Activated naive CD4-positive, alpha-beta T cell treated with anti-CD3 and anti-CD28 coated beads, Interleukin-2, amount 50 U/mL, for 24 hours (primary cell): ENCODE data around the gene SRGAP2C.
"Not testable (repeated sequence)": the region's sequence is repeated elsewhere in the genome, so short reads cannot be mapped to it uniquely, and the experiment has no call there.

Experiments used
- H3K27ac Mint-ChIP-seq: one replicate; pipeline ENCODE4 v1.8.0; 2021; ENCODE audit warnings: mild to moderate bottlenecking, mixed read lengths
- H3K27me3 Mint-ChIP-seq: one replicate; pipeline ENCODE4 v1.8.0; 2021; ENCODE audit warnings: mixed read lengths
- H3K36me3 Mint-ChIP-seq: one replicate; pipeline ENCODE4 v1.8.0; 2021; ENCODE audit warnings: mixed read lengths
- H3K4me1 Mint-ChIP-seq: one replicate; pipeline ENCODE4 v1.8.0; 2021; ENCODE audit warnings: mixed read lengths
- H3K4me3 Mint-ChIP-seq: one replicate; pipeline ENCODE4 v1.8.0; 2021; ENCODE audit warnings: mild to moderate bottlenecking, mixed read lengths
- H3K9me3 Mint-ChIP-seq: one replicate; pipeline ENCODE4 v1.8.0; 2021; ENCODE audit warnings: mixed read lengths

SRGAP2C gene

GRCh38 chr1:121280699-121281317 is 96.0 kb downstream of the SRGAP2C start:
- not testable (repeated sequence) for H3K4me1 Mint-ChIP-seq, H3K4me3 Mint-ChIP-seq, H3K36me3 Mint-ChIP-seq, H3K27me3 Mint-ChIP-seq, H3K27ac Mint-ChIP-seq, H3K9me3 Mint-ChIP-seq

GRCh38 chr1:121281480-121281879 is 96.7 kb downstream of the SRGAP2C start:
- H3K4me3 Mint-ChIP-seq, H3K4me1 Mint-ChIP-seq, H3K27ac Mint-ChIP-seq, H3K27me3 Mint-ChIP-seq, H3K9me3 Mint-ChIP-seq, H3K36me3 Mint-ChIP-seq: not testable (repeated sequence)

- H3K4me3 Mint-ChIP-seq, H3K4me1 Mint-ChIP-seq, H3K27me3 Mint-ChIP-seq, H3K36me3 Mint-ChIP-seq, H3K9me3 Mint-ChIP-seq, H3K27ac Mint-ChIP-seq: not testable (repeated sequence)
These were observed 98.9 kb downstream of the SRGAP2C start for GRCh38 chr1:121283587-121284180.

GRCh38 chr1:121292590-121292989 is 107.8 kb downstream of the SRGAP2C start:
- not testable (repeated sequence) for H3K4me1 Mint-ChIP-seq, H3K9me3 Mint-ChIP-seq, H3K27ac Mint-ChIP-seq, H3K36me3 Mint-ChIP-seq, H3K4me3 Mint-ChIP-seq, H3K27me3 Mint-ChIP-seq

GRCh38 chr1:121293263-121294204 is 108.8 kb downstream of the SRGAP2C start:
- not testable (repeated sequence) for H3K27me3 Mint-ChIP-seq, H3K9me3 Mint-ChIP-seq, H3K36me3 Mint-ChIP-seq

GRCh38 chr1:121294205-121294570 is 109.4 kb downstream of the SRGAP2C start:
- not testable (repeated sequence) for H3K27ac Mint-ChIP-seq, H3K9me3 Mint-ChIP-seq, H3K36me3 Mint-ChIP-seq, H3K27me3 Mint-ChIP-seq, H3K4me3 Mint-ChIP-seq, H3K4me1 Mint-ChIP-seq

More at GRCh38 chr1:121293263-121294204, 108.8 kb downstream of the SRGAP2C start:
- not testable (repeated sequence) for H3K4me1 Mint-ChIP-seq, H3K27ac Mint-ChIP-seq, H3K4me3 Mint-ChIP-seq

GRCh38 chr1:121296563-121296962 is 111.8 kb downstream of the SRGAP2C start:
- not testable (repeated sequence) for H3K4me3 Mint-ChIP-seq, H3K4me1 Mint-ChIP-seq, H3K9me3 Mint-ChIP-seq, H3K36me3 Mint-ChIP-seq, H3K27ac Mint-ChIP-seq, H3K27me3 Mint-ChIP-seq

- not testable (repeated sequence) for H3K27ac Mint-ChIP-seq, H3K36me3 Mint-ChIP-seq, H3K4me1 Mint-ChIP-seq, H3K9me3 Mint-ChIP-seq, H3K27me3 Mint-ChIP-seq, H3K4me3 Mint-ChIP-seq
These were observed 113.8 kb downstream of the SRGAP2C start for GRCh38 chr1:121298529-121298928.

- not testable (repeated sequence) for H3K4me3 Mint-ChIP-seq, H3K9me3 Mint-ChIP-seq, H3K27ac Mint-ChIP-seq, H3K27me3 Mint-ChIP-seq, H3K36me3 Mint-ChIP-seq, H3K4me1 Mint-ChIP-seq
These were observed 114.9 kb downstream of the SRGAP2C start for GRCh38 chr1:121299514-121300149.

GRCh38 chr1:121301876-121302275 is 117.1 kb downstream of the SRGAP2C start:
- not testable (repeated sequence) for H3K27ac Mint-ChIP-seq, H3K4me1 Mint-ChIP-seq, H3K27me3 Mint-ChIP-seq, H3K4me3 Mint-ChIP-seq, H3K9me3 Mint-ChIP-seq, H3K36me3 Mint-ChIP-seq

- H3K4me3 Mint-ChIP-seq, H3K27ac Mint-ChIP-seq, H3K36me3 Mint-ChIP-seq, H3K4me1 Mint-ChIP-seq, H3K27me3 Mint-ChIP-seq, H3K9me3 Mint-ChIP-seq: not testable (repeated sequence)
These were observed 123.0 kb downstream of the SRGAP2C start for GRCh38 chr1:121307759-121308158.

- not testable (repeated sequence) for H3K27ac Mint-ChIP-seq, H3K27me3 Mint-ChIP-seq, H3K4me3 Mint-ChIP-seq, H3K4me1 Mint-ChIP-seq, H3K36me3 Mint-ChIP-seq, H3K9me3 Mint-ChIP-seq
These were observed 130.7 kb downstream of the SRGAP2C start for GRCh38 chr1:121315509-121315908.

GRCh38 chr1:121316081-121316480 is 131.3 kb downstream of the SRGAP2C start:
- H3K36me3 Mint-ChIP-seq, H3K4me3 Mint-ChIP-seq, H3K27ac Mint-ChIP-seq, H3K27me3 Mint-ChIP-seq, H3K4me1 Mint-ChIP-seq, H3K9me3 Mint-ChIP-seq: not testable (repeated sequence)

GRCh38 chr1:121317491-121318468 is 133.0 kb downstream of the SRGAP2C start:
- H3K9me3 Mint-ChIP-seq, H3K36me3 Mint-ChIP-seq, H3K4me3 Mint-ChIP-seq, H3K27ac Mint-ChIP-seq, H3K4me1 Mint-ChIP-seq, H3K27me3 Mint-ChIP-seq: not testable (repeated sequence)

- not testable (repeated sequence) for H3K27me3 Mint-ChIP-seq, H3K4me1 Mint-ChIP-seq, H3K4me3 Mint-ChIP-seq, H3K27ac Mint-ChIP-seq, H3K36me3 Mint-ChIP-seq, H3K9me3 Mint-ChIP-seq
These were observed 133.9 kb downstream of the SRGAP2C start for GRCh38 chr1:121318687-121319086.
